ENCODE measurements around the gene SLC11A1.

Gene SLC11A1

GRCh38 chr2:218381916-218382366 is at the start of gene SLC11A1:
TSS of gene SLC11A1 (plus strand) at chr2:218382273. CDS start at chr2:218382369, 96 bp downstream.
- no peak for DNase-seq

DNA sequence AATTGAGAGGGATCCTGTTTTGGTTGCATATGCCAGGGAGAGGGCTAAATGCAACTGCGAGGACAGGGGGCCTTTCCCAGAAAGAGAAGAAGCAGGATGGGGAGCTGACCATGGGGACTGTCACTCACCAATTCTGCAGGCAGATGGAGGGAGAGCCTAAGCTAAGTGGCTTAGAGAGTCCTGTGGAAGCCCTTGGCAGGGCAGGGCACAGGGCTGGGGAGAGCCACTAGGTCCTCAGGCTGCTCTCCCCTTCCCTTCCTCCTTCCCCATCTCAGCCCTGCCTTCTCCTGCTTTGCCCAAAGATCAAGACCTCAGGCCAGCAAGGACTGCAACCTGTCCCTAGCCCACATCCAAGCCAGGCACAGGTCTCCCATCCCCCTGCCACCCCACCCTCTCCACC is 49.8 kb upstream of the SLC11A1 start:
- DNase-seq = no peak

- DNase-seq = no peak
These were observed 49.0 kb upstream of the SLC11A1 start for GRCh38 chr2:218332920-218333645.

DNA sequence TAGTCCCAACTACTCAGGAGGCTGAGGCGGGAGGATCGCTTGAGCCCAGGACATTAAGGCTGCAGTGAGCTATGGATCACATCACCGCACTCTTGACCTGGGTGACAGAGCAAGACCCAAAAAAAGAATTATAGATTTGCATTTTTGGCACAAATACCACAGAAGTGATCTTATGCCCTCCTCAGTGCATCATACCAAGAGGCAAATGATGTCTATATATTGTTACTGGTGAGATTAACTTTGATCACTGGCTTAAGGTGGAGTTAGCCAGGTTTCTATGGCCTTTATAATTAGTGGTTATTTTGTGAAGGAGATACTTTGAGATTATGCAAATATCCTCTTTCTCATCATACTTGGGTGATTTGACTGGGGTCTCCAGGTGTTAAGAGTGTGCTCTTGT is 47.5 kb upstream of the SLC11A1 start:
- no peak for DNase-seq

DNA sequence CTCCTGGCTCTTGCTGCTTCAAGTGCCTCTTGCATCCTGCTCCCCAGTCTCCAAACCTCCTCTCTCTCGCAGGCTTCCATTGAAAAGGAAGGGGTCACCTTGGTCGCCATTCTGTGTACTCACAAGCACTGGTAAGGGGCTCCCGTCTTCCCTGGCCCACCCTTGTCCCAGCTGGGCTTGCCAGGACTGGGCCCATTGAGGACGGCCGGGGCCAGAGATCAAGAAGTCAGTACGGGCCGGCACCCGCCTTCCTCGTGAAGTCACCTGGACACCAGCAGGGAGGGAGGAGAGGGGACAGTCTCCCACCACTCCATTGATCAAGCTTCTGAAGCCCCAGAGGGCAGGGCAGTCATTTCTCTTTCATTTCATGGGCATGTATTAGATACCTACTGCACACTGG is 41.4 kb upstream of the SLC11A1 start:
- no peak for DNase-seq

DNA sequence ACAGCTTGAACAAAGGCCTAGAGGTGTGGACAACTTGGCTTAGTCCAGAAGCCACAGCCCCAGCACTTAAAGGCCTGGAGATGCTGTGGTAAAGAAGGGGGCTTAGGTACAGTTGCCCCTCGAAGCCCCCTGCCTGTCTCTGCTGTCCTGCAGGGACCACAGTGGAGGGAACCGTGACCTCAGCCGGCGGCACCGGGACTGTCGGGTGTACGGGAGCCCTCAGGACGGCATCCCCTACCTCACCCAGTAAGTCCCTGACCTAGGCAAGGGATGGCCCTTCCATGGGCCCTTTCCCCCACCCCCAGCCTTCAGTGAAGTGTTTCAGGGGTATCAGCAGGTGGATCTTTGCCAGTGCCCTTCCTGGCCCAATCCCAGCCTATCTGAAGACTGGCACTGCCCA is 40.7 kb upstream of the SLC11A1 start:
- DNase-seq = no peak

- DNase-seq = no peak
These were observed 39.2 kb upstream of the SLC11A1 start for GRCh38 chr2:218342837-218343236.

DNA sequence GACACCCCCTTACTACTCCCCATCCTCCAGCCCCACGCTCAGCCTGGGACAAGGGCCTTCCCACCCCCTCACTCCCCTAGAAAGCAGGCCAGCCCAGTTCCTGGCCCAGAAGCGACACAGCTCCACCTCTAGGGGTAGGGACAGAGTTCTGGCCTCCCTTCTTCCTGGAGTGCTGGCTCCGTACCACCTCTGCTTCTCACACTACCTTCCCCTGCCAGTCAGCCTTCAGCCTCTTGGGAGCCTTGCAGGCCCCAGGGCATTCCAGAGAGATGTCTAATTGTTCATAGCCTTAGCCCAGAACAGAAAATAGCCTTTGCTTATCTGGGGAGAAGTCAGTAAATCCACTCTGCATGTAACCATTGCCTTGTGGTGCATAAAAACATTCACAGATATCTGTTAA is 38.5 kb upstream of the SLC11A1 start:
- DNase-seq = no peak

GRCh38 chr2:218344090-218344754 is 37.9 kb upstream of the SLC11A1 start:
- no peak for DNase-seq

- no peak for DNase-seq
These were observed 37.2 kb upstream of the SLC11A1 start for GRCh38 chr2:218344755-218345417.

DNA sequence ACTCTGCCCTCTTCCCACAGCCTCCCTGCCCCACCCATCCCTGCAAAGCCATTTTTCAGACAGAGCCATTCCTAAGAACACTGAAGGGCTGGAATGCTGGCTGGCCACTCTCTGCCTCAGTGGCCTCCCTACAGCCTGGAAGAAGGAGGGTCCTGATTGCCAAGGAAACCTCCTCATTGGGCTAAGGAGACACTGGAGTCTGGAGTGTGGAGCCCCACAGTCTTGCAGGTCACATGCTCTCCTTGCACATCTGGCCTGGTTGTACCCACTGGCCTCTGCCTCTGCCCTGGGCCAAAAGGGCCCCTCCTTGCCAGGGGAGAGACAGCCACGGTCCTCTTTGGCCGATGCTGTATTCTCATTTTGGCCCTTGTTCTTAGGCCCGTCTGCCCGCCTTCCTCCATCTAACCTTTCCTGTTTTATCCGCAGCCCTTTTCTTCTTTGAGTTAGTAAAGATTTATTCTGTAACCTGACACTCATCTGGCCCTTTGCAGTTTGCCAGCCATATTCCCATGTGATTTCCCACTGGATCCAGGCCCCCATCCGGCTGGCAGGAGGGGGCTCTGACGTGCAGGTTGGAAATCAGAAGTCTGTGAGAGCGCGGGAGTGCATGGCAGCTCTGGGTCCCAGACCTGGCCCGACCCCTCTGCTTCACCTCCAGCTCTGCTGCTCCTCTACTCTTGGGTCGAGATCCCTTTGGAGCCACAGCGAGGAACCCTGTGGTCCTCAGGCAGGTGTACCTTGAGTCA is 36.4 kb upstream of the SLC11A1 start:
- no peak for DNase-seq

GRCh38 chr2:218347172-218347571 is 34.9 kb upstream of the SLC11A1 start:
- DNase-seq = no peak

GRCh38 chr2:218354045-218354444 is 28.0 kb upstream of the SLC11A1 start:
- DNase-seq = no peak

DNA sequence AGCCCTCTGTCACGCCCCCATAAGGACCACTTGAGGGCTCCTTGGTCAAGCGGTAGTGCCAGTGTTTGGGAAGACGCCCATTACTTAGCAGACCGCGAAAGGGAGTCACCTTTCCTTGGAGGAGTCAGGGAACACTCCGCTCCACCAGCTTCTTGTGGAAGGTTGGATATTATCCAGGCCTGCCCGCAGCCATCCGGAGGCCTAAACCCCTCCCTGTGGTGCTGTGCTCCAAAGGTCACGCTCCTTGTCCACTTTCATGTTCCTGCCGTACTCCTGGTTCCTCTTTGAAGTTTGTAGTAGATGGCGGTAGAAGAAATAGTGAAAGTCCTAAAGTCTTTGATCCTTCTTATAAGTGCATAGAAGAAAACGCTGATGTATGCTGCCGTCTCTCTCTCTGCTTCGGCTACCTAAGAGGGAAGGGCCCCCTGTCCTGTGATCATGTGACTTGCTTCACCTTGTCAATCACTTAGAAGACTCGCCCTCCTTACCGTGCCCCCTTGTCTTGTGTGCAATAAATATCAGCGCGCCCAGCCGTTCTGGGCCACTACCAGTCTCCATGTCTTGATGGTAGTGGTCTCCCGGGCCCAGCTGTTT is 27.1 kb upstream of the SLC11A1 start:
- no peak for DNase-seq

- DNase-seq = no peak
These were observed 24.6 kb upstream of the SLC11A1 start for GRCh38 chr2:218357236-218358177.

GRCh38 chr2:218360453-218360852 is 21.6 kb upstream of the SLC11A1 start:
- no peak for DNase-seq

- DNase-seq = no peak
These were observed 19.5 kb upstream of the SLC11A1 start for GRCh38 chr2:218362606-218363005.

- DNase-seq = no peak
These were observed 18.3 kb upstream of the SLC11A1 start for GRCh38 chr2:218363736-218364135.

DNA sequence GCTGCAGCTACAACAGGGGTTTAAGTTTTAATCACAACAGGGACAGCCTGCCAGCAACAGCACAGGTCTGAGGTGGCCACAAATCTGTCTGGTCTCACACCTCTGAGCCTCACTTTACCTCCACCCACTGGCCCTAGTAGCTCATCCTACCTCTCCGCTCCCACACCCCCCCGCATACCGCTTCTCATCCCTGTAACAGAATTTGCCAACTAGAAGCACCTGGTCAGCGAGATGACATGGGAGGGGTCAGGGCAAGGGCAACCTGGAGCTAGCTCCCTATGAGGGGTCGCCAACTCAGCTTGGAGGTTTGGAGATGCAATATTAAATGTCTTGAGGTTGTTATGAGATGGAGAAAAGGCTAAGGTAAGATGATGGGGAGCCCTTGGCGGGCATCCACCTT is 17.9 kb upstream of the SLC11A1 start:
- DNase-seq = no peak

GRCh38 chr2:218366621-218367414 is 15.3 kb upstream of the SLC11A1 start:
- DNase-seq = no peak
